K562 (cell line): ENCODE data around the gene AKR1A1. TPM values are rescaled to one million over a fixed set of nuclear protein-coding genes. Genes with fewer than 3 reads are reported as not detected.
A peak's percentile ranks its signal among the peaks of the same experiment; 100 is the strongest.

Experiments
- ARNT ChIP-seq, 2 experiments: fragments of 450-650 bp; IDR thresholded peaks; 2 replicates each; pipeline ENCODE4 v1.6.1; 2016; ENCODE audit warnings: mild to moderate bottlenecking in 1 of 2
- ATF7 ChIP-seq: fragments of 450-650 bp; IDR thresholded peaks from 2 replicates; pipeline ENCODE4 v1.7.1; 2014; ENCODE audit warnings: mild to moderate bottlenecking, moderate library complexity
- BRCA1 ChIP-seq, 2 experiments: fragments of 450-650 bp in 1 of 2; sonication (generic) in 1 of 2; formaldehyde crosslinking in 1 of 2; IDR thresholded peaks; 2 replicates each; pipeline versions ENCODE4 v1.5.0 to v1.6.1; 2017 to 2020; ENCODE audit warnings: mild to moderate bottlenecking in 1 of 2, missing genetic modification reagents in 1 of 2
- CTBP1 ChIP-seq: fragments of 450-650 bp; IDR thresholded peaks from 2 replicates; pipeline ENCODE4 v1.6.1; 2016; ENCODE audit warnings: borderline replicate concordance
- NFRKB ChIP-seq: fragments of 450-650 bp; IDR thresholded peaks from 2 replicates; pipeline ENCODE4 v1.6.1; 2016; ENCODE audit warnings: low read depth
- PHB2 ChIP-seq: fragments of 450-650 bp; IDR thresholded peaks from 2 replicates; pipeline ENCODE4 v1.6.1; 2017; ENCODE audit warnings: low read depth
- RBBP5 ChIP-seq: fragments of 200-600 bp; sonication (generic); IDR thresholded peaks from 2 replicates; pipeline ENCODE4 v1.6.1; 2012; ENCODE audit warnings: borderline replicate concordance, mild to moderate bottlenecking, low read length, control low read depth, inconsistent platforms; ENCODE audit not compliant: insufficient read depth, poor library complexity, severe bottlenecking
- ZNF764 ChIP-seq: fragments of 250-450 bp; sonication (Bioruptor Pico); IDR thresholded peaks from 2 replicates; pipeline ENCODE4 v1.4.0; 2020; ENCODE audit warnings: low read depth, mild to moderate bottlenecking, moderate library complexity
- polyA plus RNA-seq, 8 experiments: library from polyadenylated mRNA; depleted of rRNA in 4 of 8; stranded (reverse) in 5 of 8; unstranded in 3 of 8; fragments of >200 nt; fragmentation: Nextera tagmentation in 2 of 8; fragmentation: Illumina TruSeq in 1 of 8; extraction: Ambion mirVana in 2 of 8; extraction: Trizol in 1 of 8; gene quantifications; 2 replicates each; pipeline versions ENCODE4 v1.2.1 to v1.2.3, GENCODE V29; 2011 to 2014; ENCODE audit warnings: inconsistent platforms in 1 of 8, missing spikeins in 1 of 8
- total RNA-seq, 7 experiments: library from RNA; depleted of rRNA in 6 of 7; stranded (reverse); fragments of >200 nt in 6 of 7; fragmentation: Illumina TruSeq in 2 of 7; extraction: Trizol in 2 of 7; gene quantifications; 2 replicates each; pipeline versions ENCODE4 v1.2.1 to v1.2.3, GENCODE V29; 2011 to 2021; ENCODE audit warnings: low replicate concordance in 1 of 7
- TF ChIP-seq, protein P1 (sequence below), 2 experiments: fragments of 450-650 bp; IDR thresholded peaks; 2 replicates each; pipeline ENCODE4 v1.6.1; 2016; ENCODE audit warnings: mild to moderate bottlenecking in 2 of 2, borderline replicate concordance in 1 of 2, low read depth in 1 of 2, moderate library complexity in 1 of 2
- TF ChIP-seq, protein P2 (sequence below): sonication (generic); formaldehyde crosslinking; IDR thresholded peaks from 2 replicates; pipeline ENCODE4 v1.8.0; 2022; ENCODE audit warnings: mild to moderate bottlenecking, missing genetic modification reagents, borderline replicate concordance

Gene AKR1A1
- total and polyA plus RNA-seq, 9 of the 15 experiments (the other 6 are each of a cell fraction or from before 2014, with no cell fraction given) = 68.6 to 211 (median 132) TPM

DNA sequence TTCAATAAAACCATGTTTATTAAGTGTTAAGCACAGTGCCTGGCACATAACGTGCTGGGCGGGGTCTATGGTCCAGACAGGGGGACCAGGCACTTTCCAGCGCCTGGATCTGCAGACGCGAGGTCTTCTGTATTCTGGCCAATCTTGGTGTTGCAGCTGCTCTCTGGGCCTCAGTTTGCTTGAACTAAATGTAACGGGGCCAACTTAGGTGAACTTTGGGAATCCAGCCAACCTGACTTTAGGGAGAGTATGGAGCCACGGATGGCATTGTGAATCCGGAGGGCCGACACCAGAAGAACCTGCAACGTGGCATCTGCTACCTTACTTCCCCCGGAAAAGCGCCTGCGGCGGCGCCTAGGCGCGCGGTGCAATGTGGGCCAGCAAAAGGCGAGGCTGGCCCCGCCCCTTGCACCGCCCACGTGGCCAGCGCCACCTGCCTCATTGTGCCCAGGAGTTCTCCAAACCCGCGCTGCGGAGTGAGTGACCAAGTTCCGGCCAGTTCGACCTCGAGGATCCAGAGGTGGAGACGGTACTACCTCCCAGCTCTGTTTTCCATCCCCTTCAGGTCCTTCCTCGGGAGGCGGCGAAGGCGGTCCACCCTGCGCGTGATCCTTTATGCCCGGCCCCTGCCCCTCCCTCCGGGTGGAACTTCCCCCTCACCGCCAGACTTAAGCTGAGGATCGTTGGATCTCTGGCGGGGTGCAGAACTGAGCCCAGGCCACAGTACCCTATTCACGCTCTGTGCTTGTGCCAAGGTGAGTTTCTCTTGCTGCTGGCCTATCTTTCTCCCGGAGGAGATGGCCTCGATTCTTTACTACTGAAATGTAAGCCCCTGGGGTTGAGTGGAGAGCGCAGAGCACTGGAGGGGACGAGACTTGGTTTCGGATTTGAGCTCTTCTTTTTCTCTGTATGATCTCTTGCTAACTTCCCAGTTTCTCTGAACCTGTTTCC, at the start of gene AKR1A1 (continued):
- TF ChIP-seq, protein P1, sequence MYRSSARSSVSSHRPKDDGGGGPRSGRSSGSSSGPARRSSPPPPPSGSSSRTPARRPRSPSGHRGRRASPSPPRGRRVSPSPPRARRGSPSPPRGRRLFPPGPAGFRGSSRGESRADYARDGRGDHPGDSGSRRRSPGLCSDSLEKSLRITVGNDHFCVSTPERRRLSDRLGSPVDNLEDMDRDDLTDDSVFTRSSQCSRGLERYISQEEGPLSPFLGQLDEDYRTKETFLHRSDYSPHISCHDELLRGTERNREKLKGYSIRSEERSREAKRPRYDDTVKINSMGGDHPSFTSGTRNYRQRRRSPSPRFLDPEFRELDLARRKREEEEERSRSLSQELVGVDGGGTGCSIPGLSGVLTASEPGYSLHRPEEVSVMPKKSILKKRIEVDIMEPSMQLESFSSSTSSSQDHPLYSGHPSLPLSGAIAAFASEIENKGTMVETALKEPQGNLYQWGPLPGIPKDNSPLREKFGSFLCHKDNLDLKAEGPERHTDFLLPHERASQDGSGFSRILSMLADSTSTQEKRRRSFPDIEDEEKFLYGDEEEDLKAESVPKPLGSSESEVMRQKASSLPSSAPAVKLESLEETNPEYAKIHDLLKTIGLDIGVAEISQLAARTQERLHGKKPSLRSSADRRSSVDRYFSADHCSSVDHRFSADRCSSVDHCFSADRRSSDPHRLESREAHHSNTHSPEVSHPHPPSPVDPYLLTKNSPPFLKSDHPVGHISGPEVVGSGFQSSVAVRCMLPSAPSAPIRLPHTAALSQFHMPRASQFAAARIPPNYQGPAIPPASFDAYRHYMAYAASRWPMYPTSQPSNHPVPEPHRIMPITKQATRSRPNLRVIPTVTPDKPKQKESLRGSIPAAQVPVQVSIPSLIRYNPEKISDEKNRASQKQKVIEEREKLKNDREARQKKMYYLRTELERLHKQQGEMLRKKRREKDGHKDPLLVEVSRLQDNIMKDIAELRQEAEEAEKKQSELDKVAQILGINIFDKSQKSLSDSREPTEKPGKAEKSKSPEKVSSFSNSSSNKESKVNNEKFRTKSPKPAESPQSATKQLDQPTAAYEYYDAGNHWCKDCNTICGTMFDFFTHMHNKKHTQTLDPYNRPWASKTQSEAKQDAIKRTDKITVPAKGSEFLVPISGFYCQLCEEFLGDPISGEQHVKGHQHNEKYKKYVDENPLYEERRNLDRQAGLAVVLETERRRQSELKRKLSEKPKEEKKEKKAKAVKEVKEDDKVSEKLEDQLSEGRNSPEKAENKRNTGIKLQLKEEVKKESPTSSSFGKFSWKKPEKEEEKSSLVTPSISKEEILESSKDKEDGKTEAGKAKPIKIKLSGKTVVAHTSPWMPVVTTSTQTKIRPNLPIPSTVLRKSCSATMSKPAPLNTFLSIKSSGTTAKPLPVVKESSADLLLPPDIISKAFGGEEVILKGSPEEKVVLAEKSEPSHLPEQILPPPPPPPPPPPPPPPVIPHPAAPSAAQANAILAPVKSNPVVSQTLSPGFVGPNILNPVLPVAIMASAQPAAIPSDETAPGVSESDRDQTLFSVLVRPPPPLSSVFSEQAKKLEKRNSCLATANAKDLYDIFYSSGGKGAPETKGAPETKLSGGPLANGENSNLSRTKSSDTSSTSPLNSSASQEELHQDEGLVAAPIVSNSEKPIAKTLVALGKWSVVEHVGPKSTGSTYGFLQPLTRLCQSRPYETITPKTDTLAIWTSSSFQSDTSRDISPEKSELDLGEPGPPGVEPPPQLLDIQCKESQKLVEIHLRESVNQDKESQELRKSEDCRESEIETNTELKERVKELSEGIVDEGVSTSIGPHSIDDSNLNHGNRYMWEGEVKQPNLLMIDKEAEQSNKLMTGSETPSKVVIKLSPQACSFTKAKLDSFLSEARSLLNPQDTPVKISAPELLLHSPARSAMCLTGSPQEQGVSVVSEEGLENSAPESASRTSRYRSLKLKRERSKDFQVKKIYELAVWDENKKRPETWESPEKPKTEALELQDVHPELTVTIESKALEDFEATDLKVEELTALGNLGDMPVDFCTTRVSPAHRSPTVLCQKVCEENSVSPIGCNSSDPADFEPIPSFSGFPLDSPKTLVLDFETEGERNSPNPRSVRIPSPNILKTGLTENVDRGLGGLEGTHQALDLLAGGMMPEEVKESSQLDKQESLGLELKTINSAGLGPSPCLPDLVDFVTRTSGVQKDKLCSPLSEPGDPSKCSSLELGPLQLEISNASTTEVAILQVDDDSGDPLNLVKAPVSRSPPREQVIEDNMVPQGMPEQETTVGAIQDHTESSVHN (IDR thresholded peaks at IDR 0.05; ENCODE audit: borderline replicate concordance in 1 of 2, low read depth in 1 of 2) = peak in 1 of 2 experiments; percentile 81; a peak in 2 of 4 replicates
- TF ChIP-seq RBBP5 = peak; percentile 88
- TF ChIP-seq ATF7 = peak; percentile 97
- no peak for TF ChIP-seq ZNF764 (CRISPR knock-in tag)
- TF ChIP-seq NFRKB = peak; percentile 90
- TF ChIP-seq, protein P2, sequence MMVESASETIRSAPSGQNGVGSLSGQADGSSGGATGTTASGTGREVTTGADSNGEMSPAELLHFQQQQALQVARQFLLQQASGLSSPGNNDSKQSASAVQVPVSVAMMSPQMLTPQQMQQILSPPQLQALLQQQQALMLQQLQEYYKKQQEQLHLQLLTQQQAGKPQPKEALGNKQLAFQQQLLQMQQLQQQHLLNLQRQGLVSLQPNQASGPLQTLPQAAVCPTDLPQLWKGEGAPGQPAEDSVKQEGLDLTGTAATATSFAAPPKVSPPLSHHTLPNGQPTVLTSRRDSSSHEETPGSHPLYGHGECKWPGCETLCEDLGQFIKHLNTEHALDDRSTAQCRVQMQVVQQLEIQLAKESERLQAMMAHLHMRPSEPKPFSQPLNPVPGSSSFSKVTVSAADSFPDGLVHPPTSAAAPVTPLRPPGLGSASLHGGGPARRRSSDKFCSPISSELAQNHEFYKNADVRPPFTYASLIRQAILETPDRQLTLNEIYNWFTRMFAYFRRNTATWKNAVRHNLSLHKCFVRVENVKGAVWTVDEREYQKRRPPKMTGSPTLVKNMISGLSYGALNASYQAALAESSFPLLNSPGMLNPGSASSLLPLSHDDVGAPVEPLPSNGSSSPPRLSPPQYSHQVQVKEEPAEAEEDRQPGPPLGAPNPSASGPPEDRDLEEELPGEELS (CRISPR knock-in tag) = peak; percentile 46
- TF ChIP-seq PHB2 = no peak
- peak; percentile 13 to 39; a peak in 1 of 4 replicates for TF ChIP-seq ARNT (IDR thresholded peaks at IDR 0.05)
- TF ChIP-seq CTBP1 = peak; percentile 77
- no peak for TF ChIP-seq BRCA1 (IDR thresholded peaks at IDR 0.05)
- TF ChIP-seq BRCA1 (CRISPR knock-in tag; IDR thresholded peaks at IDR 0.05) = no peak
